ENCODE results near the gene COL4A4. TPM values are rescaled to one million over a fixed set of nuclear protein-coding genes. Genes with fewer than 3 reads are reported as not detected.

The COL4A4 gene
- total and polyA plus RNA-seq, 2 experiments from 2014 or later = 1.3 to 3.1 TPM

GRCh38 chr2:226993171-226993570, 170.8 kb downstream of the COL4A4 start:
- no peaks in the 10 kb centered on the region for H3K36me3 Mint-ChIP-seq (ENCODE audit: low read depth)
- DNase-seq (ENCODE audit: low spot score) (no peak), ATAC-seq (no peak)
- H3K9me3 Mint-ChIP-seq = no peaks in the 10 kb centered on the region
- no peak overlapping the region for H3K4me3 Mint-ChIP-seq
- Histone ChIP-seq H3F3A (replicated peaks; ENCODE audit: low read depth) (no peaks in the 10 kb centered on the region), H3K79me2 (replicated peaks; ENCODE audit: insufficient read depth) (no peaks in the 10 kb centered on the region), H3K9me2 (ENCODE audit: insufficient read depth) (no peaks in the 10 kb centered on the region), H3K4me2 (no peak overlapping the region), H2AFZ (no peak overlapping the region), H3K36me3 (ENCODE audit: insufficient read depth) (no peaks in the 10 kb centered on the region), H4K20me1 (replicated peaks; ENCODE audit: insufficient read depth) (no peaks in the 10 kb centered on the region), H3K27me3 (ENCODE audit: insufficient read depth) (no peaks in the 10 kb centered on the region), H3K4me3 (no peak overlapping the region), H3K4me1 (ENCODE audit: insufficient read depth) (no peaks in the 10 kb centered on the region), H3K27ac (ENCODE audit: low read depth) (no peak overlapping the region)
- peaks cover 5% of the 10 kb centered on the region for H3K27me3 Mint-ChIP-seq (ENCODE audit: insufficient read depth, low read depth, poor library complexity)
- H3K4me1 Mint-ChIP-seq = no peaks in the 10 kb centered on the region
- no peak overlapping the region for H3K27ac Mint-ChIP-seq
- TF ChIP-seq EZH2phosphoT487 (IDR thresholded peaks at IDR 0.05; ENCODE audit: unreplicated experiment) (no peak), CTCF (conservative IDR thresholded peaks at IDR 0.05; ENCODE audit: low read depth in 2 of 2) (no peak)

- no peaks in the 10 kb centered on the region for H3K79me2 ChIP-seq (replicated peaks; ENCODE audit: insufficient read depth)
- H3K36me3 Mint-ChIP-seq (ENCODE audit: low read depth) = no peaks in the 10 kb centered on the region; the same call in 2 of the 3 replicates
- H3K36me3 ChIP-seq (ENCODE audit: insufficient read depth) = no peaks in the 10 kb centered on the region; the same call in 1 of the 2 replicates
- no peaks in the 10 kb centered on the region for H3K4me1 ChIP-seq (ENCODE audit: insufficient read depth)
- H3K4me3 Mint-ChIP-seq = no peak overlapping the region
- no peak overlapping the region for H2AFZ ChIP-seq
- no peaks in the 10 kb centered on the region for H3K9me2 ChIP-seq (ENCODE audit: insufficient read depth)
- H3K4me2 ChIP-seq = no peak overlapping the region
- H3K9me3 Mint-ChIP-seq = no peaks in the 10 kb centered on the region
- peaks cover 11% of the 10 kb centered on the region for H3K27me3 Mint-ChIP-seq (ENCODE audit: insufficient read depth, low read depth, poor library complexity)
- H3K27me3 ChIP-seq (ENCODE audit: insufficient read depth) = no peaks in the 10 kb centered on the region
- no peak overlapping the region for H3K27ac Mint-ChIP-seq
- no peak for DNase-seq (ENCODE audit: low spot score)
- no peaks in the 10 kb centered on the region for H3K4me1 Mint-ChIP-seq
- no peak overlapping the region for H3K4me3 ChIP-seq
- ATAC-seq = no peak
- no peaks in the 10 kb centered on the region for H4K20me1 ChIP-seq (replicated peaks; ENCODE audit: insufficient read depth)
- no peaks in the 10 kb centered on the region for H3F3A ChIP-seq (replicated peaks; ENCODE audit: low read depth)
- H3K27ac ChIP-seq (ENCODE audit: low read depth) = no peak overlapping the region
- TF ChIP-seq ZNF331 (CRISPR knock-in tag; IDR thresholded peaks at IDR 0.05; ENCODE audit: low read depth) = no peak
- no peak for TF ChIP-seq EZH2 (IDR thresholded peaks at IDR 0.05; ENCODE audit: low read depth, unreplicated experiment)
- TF ChIP-seq ZNF462 (CRISPR knock-in tag; IDR thresholded peaks at IDR 0.05) = no peak
- TF ChIP-seq ETS1 (IDR thresholded peaks at IDR 0.05) = no peak
- TF ChIP-seq JUNB (IDR thresholded peaks at IDR 0.05; ENCODE audit: unreplicated experiment) = no peak
- no peak for TF ChIP-seq EZH2phosphoT487 (IDR thresholded peaks at IDR 0.05; ENCODE audit: unreplicated experiment)
- no peak for TF ChIP-seq CREB1 (CRISPR knock-in tag; IDR thresholded peaks at IDR 0.05; ENCODE audit: low read depth)
- no peak for TF ChIP-seq CTCF (conservative IDR thresholded peaks at IDR 0.05; ENCODE audit: low read depth in 2 of 2)
- no peak for TF ChIP-seq POLR2AphosphoS5 (IDR thresholded peaks at IDR 0.05; ENCODE audit: low read depth)
- TF ChIP-seq ZNF114 (CRISPR knock-in tag; IDR thresholded peaks at IDR 0.05) = no peak
These were observed 172.3 kb downstream of the COL4A4 start for GRCh38 chr2:226991663-226992062.
